GM19023 (cell line): Measurements from ENCODE around the gene LGR5.
A peak's percentile ranks its signal among the peaks of the same experiment; 100 is the strongest.
"Not testable (repeated sequence)": the region's sequence is repeated elsewhere in the genome, so short reads cannot be mapped to it uniquely, and the experiment has no call there.

Experiments
- ATAC-seq: cut with Tn5 transposase; IDR thresholded peaks from one replicate; pipeline ENCODE4 v1.9.1; 2021; ENCODE audit warnings: mild to moderate bottlenecking, moderate library complexity; ENCODE audit not compliant: unreplicated experiment

LGR5 gene

DNA sequence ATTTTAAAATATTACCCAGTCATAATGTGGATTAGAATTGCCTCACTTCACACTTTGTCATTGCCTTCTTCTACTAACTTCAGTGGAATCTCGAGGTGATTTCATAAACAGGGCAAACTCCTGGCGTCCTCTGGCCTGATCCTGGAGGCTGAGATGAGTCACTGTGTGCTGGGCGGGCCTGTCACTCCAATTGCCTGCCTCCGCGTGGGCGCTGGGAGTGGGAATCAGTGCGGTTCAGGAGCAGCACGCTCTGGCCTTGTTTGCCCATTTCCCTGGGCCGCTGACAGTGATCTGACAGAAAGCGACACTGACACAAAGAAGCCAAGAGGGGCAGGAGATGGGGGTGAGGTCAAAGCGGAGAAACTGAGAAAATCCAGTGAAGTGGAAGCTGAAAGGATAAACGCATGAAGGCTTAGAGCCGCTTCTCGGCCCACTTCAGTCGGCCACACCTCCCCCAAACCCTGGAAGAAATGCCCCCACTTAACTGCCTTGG lies 29.7 kb downstream of the LGR5 start:
- no peak for ATAC-seq

DNA sequence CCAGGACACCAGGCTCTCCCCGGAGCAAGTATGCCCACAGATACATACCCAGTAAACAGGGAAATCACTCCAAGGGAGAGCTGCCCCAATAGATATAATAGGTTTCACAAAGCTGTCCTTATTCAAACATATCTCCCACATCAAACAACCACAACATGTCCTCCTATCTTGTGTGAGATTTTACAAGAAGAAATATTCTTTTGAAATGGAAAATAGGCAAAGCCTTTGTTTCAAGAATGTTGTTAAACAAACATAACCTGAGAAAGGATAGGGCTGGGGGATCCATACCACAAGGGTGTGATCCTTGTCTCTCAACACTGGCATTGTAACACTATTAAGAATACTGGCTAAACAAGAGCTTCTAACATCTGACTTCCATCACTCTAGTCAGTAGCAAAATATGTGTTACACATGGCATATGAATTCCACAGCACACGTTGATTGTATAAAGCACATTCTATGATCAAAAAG lies 32.9 kb downstream of the LGR5 start:
- ATAC-seq: no peak

DNA sequence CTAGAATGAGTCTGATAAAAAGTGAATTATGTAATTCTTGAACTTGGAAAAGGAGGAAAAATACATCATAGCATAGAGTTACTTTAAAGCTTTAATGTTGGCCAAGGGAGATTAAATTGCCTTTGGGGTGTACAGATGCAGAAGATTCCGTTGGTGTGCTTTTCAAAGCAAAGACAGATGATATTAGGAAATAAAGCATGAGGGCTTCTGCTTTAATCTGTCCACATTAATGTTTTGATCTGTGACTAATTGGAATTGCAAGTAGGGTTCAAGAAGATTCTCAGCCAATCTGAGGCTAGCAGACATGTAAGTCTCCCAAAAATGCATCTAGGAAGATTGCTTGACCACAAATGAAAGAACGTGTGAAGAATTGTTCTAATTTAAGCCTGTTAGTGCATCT lies 35.2 kb downstream of the LGR5 start:
- ATAC-seq: no peak

DNA sequence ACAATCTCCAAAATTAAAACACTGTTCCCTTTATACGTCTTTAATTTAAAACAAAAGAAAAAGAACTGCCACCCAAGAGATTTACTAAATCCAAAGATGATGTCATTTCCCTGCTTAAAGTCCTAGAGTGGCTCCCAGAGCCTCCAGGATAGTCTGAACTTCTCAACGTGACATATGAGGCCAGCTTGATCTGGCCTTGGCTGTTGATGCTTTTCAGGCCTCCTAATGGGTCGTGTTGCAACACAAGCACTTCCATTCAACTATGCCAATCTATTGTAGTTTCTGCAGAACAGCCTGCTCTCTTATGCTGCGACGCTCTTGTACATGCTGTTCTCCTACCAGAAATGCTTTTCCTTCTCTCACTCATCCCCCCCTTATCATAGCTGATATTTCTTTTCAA lies 35.7 kb downstream of the LGR5 start:
- no peak for ATAC-seq

DNA sequence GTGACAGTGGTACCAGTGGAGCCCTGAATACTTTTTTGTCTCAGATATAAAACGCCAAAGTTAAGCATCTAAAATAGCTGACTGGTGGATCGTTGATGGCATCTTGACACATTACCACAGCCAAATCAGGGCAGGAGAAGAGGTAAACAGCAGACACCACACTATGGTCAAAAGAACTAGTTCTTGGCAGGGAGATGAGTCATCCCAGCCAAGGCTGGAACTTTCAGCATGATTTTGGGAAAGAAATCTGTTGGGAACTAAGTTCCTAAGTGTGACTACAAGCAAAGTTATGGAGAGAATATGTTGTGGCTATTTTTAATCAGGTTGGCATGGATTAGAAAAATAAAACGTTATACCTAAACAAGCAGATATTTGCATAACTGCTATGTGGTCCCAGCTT lies 36.9 kb downstream of the LGR5 start:
- ATAC-seq: no peak

DNA sequence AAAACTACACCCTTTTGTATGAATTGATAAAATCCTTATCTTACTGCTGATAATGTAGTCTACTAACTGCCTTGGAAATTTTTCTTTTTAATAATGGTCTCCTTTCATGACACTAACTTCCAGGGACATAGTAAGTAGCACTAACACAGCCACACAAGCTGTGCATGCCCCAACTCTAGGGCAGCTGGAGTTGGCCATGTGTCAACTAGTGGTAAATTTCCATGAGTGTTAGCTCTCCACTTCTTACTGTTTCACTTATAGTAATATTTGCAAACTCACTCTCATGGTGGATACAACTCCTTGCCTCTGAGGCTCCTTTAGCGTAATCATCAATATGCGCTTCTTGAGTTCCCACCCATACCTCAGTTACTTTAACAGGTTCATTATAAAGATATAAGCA lies 38.0 kb downstream of the LGR5 start:
- ATAC-seq: no peak

DNA sequence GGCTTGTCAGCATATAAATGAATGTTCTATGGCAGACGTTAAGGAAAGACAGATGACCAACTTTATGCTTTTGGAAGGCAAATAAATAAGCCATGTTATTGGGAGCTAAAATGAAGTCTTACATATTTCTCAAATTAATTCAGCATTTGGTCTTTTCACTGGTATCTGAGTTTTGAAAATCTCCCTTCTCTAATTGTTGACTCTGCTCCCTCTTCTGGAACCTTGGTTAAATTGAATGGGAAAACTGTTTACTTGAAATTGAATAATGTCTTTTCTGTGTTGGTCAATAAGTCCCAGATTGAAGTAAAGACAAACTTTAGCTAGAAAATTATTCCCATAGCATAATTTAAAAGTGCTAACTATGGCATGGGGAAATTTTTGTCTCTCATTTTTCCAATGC lies 38.7 kb downstream of the LGR5 start:
- no peak for ATAC-seq

DNA sequence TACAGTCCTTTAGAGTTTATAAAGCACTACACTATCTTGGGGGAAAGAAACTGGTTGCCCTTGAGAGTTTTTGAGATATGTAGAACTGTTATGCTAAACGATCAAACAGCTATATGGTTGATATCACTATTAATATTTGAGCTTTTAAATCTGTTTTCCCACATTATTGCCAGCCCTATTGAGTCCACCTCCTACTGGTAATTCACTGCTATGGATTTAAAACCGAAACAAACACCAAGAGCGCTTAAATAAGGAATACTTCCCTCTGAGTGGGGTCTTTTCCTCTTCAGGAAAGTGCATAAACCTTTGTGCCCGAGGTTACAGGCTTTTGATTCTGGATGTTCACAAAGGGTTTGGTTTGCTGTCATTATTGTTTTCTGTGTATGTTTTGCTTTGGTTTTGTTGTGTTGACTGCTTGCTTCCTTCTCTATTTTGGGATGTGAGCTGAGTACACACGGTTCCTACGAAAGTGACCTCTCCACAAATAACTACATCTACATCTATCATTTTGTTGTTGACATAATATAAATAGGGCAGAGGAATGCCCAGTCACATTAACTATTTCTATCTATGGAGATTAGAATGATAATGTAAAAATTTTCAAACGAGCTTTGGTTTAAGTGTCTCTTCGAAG lies 44.8 kb downstream of the LGR5 start:
- no peak for ATAC-seq

DNA sequence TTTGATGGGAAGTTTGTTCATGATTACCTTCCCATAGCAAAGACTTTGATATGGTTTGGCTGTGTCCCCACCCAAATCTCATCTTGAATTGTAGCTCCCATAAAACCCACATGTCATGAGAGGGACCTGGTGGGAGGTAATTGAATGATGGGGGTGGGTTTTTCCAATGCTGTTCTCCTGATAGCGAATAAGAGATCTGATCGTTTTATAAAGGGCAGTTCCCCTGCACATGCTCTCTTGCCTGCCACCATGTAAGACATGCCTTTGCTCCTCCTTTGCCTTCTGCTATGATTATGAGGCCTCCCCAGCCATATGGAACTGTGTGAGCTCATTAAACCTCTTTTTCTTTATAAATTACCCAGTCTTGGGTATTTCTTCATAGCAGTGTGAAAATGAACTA lies 51.2 kb downstream of the LGR5 start:
- ATAC-seq: not testable (repeated sequence)

DNA sequence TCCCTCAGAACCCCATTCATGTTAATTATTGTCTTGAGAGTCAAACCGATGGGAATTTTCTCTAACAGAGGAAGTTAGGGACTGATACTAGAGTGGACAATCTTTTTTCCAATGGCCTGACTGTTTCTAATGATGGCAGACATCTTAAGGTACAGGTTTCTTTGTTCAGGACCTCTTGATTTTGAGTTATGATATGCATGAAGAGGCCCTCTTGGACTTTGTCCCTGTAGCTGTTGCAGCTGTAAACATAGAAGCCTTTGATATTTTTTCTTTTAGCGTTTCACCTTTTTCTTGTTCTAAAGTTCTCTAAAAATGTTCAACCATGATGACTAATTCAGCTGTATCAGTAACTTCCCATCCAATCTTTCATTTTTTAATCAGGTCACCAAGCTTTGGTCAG lies 53.0 kb downstream of the LGR5 start:
- no peak for ATAC-seq

DNA sequence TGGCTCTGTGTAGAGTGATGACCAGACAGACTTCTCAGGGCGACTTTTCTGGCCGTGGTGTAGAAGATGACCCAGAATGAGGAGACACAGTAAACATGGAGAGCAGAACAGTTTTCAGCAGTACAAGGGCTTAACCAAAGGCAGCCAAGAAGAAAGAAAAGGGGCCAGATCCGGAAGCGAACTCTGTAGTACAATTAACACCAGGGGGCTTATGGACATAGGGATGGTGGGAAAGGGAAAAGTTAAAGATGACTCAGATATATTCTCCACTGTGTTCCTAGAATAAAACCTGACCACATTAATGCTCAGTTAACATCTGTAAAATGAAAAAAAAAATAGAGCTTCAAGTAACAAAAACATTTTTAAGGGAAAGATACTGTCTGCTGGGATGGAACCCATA lies 60.2 kb downstream of the LGR5 start:
- ATAC-seq: no peak

DNA sequence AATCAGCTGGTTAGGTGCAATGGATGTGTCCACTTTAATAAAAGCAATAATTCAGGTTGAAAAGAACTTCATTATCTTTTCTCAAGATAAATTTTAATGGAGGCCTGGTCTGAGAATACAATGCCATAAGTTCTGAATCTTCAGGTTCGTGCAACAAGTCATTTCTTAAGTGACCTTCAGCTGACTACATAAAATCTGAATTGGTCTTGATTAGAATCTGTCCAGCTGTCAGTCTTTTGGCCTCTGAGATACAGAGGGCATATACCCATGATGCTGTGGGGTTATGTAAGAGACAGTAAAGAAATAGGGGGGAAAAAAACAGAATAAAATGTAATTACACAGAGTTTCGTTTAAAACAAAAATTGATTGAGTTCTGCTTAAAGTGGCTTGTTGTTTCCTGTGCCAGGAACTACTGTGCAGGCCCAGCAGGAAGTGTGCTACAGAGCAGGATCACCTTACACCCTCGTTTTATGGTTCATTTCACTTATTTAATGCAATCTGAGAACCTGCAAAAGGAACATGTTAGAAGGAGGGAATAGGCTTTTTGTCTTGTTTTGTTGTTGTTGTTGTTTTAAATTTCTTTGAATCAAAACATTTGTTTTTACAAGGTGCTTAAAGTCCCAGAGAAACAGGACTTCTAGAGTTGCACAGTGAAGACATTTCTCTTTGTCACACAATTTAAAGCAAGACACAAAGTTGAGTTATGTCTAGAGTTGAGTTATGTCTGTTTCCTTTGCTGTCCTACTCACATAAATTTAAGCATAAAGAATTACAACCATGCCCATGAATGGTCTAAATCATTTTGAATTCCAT lies 64.2 kb downstream of the LGR5 start:
- no peak for ATAC-seq

DNA sequence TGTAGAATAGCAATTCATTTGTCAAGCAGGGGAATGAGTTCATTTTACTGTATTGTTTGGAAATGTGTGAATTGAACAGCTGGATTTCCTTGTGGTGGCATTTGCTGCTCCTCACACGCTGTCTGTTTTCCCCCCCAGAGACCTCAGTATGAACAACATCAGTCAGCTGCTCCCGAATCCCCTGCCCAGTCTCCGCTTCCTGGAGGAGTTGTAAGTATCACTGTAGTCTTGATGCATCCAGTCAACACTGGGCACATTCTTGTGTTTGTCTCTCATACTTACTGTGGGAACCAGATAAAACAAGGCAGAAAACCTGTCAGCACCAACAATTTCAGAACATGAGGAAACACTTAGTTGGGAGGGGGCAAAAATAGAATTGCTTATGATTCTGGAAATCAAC lies 64.9 kb downstream of the LGR5 start:
- ATAC-seq: no peak

DNA sequence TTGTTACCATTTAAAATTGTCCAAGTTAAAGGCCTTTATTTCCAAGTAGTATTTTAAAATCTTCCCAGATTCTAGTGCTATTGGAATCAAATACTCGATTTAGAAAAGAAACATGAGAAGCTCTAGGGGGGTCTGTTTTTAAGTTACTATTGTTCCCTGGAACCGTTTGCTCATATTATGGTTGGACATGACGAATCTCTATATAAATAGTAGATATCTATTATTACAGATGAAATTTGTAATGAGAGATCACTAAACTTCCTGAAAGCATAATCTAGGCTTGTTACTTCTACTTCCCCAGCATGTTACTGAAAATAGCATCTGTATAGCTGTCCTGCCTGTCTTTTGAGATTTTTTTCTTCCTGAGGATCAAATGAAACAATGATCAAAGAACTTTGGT lies 70.1 kb downstream of the LGR5 start:
- ATAC-seq: no peak

DNA sequence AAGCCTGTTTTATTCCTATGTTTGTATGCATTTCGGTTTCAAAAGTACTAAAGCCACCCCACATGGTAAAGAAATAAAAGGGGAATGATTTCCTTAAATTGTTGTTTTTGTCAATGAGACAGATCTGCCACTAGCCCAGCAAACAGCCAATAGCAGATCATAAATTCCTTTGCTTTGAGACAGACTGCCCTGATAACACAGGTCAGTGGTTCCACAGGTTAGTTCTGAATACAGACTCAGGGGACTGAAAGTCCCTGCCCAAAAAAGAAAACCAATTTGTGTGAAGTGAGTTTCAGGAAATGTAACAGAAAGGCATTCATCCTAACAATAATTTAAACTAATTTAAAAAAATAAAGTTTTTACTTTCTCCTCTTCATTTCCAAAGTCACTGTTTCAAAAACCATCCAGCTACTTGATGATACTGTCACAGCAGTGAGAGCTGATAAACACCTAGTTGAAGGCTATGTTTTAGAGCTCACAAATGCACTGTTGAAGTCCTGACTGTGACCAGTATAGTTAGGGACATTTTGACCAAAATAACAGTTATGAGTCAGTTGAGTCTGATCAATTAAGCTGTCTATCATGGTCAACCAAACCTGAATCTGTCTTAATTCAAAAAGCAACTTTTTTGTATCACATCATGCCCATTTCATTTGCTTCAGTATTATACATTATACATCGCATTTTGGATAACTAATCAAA lies 77.7 kb downstream of the LGR5 start:
- no peak for ATAC-seq

DNA sequence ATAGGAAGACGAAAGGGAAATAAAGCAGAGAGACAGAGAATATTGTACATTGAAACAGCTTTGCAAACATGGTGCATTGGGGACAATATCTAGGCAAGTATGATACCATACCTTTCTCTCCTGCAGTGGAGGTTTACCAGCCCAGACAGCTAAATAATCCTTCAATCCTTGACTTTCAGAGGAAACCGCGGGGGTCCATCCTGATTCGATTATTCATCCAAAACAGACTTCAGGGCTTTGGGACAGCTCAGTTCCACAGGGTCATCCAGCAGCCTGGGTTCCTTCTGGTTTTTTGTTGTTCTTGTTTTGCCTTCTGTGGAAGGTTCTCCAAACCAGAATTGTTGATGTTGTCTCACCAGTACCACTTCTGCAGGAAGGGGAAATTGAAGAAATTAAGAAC lies 81.5 kb downstream of the LGR5 start:
- no peak for ATAC-seq

DNA sequence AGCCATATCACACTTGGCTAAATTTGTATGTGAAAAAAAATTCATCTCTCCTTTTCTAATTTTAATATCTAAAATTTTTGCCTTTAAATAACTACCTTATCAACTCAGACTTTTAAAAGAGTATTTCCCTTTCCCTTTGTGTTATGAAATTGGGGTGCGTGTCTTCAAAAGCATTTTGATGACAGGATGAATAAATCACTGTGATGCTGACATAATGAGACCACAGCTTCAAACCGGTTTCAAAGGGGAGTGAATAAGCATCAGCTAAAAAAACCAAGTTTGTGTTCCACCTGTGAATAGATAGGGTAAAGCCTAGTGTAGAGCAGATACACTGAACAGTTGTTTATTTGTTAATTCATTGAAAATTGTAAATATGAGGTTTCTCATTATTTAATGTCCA lies 85.0 kb downstream of the LGR5 start:
- ATAC-seq: no peak

DNA sequence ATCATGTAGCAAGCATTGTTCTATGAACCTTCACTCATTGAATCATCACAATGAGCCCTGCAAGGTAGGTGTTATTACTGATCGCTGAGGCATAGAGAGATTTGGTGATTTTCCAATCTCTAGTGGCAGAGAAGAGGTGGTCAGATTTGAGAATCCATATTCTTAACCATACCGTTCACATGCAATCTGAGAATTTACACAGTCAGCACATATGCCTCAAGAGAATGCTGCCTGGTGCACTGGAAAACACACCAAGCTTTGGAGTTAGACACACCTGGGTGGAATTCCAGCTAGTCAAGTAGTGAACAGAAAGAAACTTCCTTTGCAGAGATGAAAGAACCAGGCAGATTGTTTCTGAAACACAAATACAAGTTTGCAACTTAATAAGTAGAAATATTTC lies 94.1 kb downstream of the LGR5 start:
- ATAC-seq: no peak

DNA sequence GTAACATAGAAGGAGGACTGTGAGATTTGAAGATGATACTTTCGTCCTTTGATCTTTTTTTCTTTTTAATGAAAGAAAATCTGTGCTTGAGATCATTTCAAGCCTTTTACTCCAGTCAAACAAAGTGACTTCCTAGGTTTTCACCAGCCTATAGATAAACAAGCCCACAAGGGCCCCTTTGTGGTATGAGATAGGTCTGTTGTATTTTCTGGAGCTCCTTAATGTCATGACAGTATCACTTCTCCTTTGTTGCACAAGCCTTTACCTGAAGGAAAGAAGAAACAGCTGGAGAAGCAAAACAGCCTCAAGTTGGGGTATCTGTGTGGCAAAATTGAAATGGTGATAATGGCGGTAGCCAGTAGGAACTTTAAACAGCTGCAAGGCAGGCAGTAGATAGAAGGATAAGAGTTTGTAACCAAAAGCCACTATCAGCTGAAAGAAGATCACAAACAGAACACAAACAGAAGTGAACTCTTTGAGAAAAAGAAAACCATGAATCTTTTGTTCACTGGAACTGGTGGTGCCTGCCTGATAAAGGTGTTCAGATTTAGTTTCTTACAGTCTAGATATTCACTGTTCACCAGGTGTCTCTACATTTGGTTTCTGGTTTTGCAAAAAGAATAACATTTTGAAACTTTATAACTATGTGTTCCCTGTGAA lies 96.8 kb downstream of the LGR5 start:
- peak; percentile 68 for ATAC-seq

DNA sequence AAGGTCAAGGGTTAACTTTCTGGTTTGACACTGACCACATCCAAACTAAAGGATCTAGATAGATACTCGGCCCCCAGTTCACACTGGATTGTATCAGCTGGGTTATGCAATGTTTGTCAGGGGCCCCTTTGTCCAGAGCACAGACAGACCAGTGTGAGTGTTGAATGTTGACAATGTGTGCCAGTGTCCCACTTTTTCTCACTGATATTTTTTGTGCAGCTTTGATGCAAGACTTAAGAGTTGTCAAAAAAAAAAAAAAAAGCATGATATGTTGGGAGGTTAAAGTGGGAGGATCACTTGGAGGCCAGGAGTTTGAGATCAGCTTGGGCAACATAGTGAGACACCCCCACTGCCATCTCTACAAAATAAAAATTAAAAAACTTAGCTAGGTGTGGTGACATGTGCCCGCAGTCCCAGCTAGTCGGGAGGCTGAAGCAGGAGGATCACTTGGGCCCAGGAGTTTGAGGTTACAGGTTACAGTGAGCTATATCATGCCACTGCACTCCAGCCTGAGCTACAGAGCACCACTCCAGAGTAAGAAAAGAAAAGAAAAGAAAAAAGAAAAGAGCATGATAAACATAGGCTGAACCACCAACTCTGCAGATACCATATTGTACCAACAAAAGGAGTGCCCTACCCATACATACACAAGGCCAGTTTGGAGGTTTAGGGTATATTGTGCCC lies 97.5 kb downstream of the LGR5 start:
- ATAC-seq: no peak

DNA sequence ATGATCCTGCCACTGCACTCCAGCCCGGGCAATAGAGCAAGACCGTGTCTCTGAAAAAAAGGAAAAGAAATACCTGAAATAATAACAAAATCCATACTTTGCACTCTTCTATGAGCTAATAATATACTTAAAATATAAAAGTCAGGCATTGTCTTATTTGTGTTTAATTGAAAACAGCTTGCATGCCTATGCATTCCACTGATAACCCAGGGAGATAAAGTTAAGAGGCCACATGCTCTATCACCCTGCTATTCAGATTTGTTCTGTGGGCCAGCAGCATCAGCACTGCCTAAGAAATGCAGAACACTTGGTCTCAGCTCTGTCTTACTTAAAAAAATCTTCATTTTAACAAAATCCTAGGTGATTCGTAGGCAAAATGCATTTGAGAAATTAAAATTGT lies 99.2 kb downstream of the LGR5 start:
- ATAC-seq: no peak
